GM19463 (cell line): ENCODE measurements around the gene SH3PXD2A.
"Not testable (repeated sequence)": the region's sequence is repeated elsewhere in the genome, so short reads cannot be mapped to it uniquely, and the experiment has no call there.

Experiments used
- ATAC-seq: cut with Tn5 transposase; IDR thresholded peaks from one replicate; pipeline ENCODE4 v1.9.1; 2021; ENCODE audit warnings: mild to moderate bottlenecking, moderate library complexity; ENCODE audit not compliant: unreplicated experiment

The SH3PXD2A gene

DNA sequence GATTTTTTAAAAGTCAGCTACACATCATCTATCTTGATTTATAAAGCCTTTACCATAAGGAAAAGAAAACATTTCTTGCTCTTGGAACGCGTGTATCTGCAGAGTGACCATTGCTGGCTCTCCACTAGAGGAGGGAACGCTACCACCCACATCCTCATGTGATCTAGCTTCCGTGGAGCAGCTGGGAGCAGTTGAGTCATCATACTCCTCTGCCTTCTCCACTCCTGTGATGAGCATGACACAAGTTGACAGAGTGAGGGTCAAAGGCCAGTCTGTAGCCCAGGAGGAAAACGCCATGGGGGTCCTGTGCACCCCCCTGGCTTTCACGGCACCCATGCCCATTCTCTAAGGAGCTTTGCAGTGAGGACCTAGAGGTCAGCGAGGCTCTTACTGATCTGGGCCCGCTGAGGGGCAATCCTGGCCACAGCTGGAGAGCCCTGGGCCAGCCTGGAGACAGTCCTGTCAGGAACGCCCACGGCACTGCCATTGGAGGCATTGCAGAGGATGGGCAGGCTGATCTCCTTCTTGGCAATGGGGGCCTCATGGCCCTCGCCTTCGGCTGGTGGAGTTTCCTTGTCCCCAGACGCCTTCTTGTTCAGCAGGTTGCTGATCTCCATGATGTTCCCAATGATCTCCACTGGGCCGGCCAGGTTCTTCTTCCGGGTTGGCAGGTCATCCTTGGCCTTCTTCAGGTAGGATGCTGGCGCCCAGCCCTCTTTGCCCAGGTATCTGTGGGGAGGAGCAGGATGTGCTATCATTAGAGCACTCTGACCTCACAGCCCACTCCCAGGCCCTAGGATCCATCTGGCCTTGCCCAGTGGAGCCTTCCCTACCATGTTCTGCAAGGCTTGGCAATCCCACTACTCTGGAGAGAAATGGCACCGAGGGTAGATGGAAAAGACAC, 242.7 kb downstream of the SH3PXD2A start:
- ATAC-seq, result no peak

DNA sequence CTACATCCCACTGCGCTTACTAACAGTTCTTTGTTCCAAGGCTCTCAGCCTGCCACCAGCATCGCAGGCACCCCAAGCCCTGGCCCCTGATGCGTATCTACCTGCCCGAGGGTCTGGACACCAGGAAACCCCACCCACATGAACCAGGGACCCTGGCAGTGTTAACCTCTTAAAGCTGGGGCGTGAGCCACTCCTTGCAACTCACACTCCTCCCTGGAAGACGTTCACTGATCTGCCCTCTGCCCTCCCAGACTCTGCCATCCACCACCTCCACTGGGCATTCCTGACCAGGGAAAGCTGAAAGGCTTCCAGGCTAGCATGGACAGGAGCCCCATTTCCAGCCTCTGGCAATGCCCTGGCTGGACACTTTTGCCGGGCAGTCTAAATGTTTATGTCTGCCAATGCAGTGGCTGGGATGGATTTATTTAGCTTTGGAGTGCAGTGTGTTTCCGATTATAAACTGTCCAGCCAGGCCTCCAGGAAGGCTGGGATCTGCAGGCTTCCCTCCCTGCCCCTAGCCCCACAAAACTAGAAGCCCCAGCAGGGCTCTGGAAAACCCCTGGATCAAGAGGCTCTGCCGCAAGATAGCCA, 244.4 kb downstream of the SH3PXD2A start:
- no peak for ATAC-seq

DNA sequence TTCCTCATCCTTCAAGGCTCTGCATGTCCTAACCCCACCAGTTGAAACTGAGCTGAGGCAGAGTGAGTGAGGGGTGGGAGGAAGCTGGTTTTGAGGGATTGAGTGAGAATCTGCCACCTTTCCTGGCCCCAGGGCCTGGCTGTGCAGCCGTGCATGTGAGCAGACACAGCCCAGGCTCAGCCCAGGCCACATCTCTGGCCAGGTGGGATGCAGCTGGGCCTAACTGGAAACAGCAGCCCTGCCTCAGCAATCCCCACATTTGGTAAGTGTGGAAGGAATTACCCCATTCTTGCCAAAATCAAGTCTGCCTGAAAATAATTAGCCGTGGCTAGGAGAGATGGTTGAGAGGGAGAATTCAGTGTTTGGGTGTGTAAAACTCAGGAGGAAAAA, 245.3 kb downstream of the SH3PXD2A start:
- ATAC-seq, result no peak

DNA sequence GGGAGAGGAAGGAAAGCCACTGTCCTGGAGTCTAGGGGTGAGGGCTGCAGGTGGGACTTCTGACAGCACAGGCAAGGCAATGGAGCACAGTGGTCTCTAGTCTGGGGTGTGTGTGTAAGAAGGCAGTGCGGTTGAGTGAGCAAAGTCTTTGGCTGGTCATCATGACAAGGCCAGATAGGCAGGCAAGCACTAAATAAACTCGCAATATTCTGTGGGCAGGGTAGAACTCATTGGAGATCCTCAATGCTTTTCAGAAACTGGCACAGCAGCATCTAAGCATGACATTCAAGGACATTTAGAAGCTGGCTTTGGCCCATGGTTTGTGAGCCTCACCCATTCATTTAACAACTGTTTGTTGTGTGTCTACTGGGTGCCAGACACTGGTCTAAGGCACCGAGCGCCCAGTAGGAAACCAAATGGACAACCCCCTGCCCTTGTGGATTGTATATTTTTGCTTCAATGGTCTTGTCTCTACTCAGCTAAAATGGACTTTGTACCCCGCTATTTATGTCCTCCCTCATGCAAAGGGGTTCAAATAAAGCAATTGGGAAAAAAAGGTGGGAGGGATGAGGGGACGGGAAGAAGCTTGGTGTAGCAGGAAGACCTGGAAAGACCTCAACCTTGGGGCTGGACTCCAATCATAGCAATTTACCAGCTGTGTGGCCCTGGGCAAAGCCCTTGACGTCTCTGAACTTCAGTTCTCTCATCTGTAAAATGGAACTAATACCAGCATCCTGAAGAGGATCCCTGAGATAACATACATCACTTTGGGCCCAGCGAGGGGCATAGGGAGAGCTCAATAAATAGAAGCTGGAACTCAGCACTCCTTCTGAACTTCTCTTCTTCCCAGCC, 245.9 kb downstream of the SH3PXD2A start:
- no peak for ATAC-seq

DNA sequence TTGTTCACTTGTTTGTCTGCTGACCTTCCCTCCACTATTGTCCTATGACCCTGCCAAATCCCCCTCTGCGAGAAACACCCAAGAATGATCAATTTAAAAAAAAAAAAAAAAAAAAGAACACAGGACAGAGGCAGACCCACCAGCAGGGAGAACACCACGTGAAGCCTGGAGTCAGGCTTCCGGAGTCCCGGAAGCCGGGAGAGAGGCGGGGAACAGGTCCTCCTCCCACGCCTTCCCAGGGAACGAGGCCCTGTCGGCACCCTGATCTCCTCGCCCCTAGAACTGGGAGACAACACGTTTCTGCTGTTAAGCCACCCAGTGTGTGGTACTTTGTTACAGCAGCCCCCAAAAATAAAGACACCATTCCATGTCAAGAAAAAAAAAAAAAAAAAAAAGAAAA, 247.3 kb downstream of the SH3PXD2A start:
- ATAC-seq, result not testable (repeated sequence)

DNA sequence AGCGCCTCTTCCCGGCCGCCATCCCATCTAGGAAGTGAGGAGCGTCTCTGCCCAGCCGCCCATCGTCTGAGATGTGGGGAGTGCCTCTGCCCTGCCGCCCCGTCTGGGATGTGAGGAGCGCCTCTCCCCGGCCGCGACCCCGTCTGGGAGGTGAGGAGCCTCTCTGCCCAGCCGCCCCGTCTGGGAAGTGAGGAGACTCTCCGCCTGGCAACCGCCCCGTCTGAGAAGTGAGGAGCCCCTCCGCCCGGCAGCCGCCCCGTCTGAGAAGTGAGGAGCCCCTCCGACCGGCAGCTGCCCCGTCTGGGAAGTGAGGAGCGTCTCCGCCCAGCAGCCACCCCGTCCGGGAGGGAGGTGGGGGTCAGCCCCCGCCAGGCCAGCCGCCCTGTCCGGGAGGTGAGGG, 248.3 kb downstream of the SH3PXD2A start:
- not testable (repeated sequence) for ATAC-seq

DNA sequence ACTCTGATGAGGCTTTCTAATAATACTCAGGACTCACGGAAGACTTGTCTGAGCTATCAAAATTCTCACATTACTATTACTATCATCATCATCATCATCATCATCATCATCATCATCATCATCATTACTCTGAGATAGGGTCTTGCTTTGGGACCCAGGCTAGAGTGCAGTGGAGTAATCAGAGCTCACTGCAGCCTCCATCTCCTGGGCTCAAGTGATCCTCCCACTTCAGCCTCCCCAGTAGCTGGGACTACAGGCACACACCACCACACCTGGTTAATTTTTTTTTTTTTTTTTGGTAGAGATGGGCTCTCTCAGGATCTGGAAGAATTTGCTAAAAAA, 249.3 kb downstream of the SH3PXD2A start:
- not testable (repeated sequence) for ATAC-seq

DNA sequence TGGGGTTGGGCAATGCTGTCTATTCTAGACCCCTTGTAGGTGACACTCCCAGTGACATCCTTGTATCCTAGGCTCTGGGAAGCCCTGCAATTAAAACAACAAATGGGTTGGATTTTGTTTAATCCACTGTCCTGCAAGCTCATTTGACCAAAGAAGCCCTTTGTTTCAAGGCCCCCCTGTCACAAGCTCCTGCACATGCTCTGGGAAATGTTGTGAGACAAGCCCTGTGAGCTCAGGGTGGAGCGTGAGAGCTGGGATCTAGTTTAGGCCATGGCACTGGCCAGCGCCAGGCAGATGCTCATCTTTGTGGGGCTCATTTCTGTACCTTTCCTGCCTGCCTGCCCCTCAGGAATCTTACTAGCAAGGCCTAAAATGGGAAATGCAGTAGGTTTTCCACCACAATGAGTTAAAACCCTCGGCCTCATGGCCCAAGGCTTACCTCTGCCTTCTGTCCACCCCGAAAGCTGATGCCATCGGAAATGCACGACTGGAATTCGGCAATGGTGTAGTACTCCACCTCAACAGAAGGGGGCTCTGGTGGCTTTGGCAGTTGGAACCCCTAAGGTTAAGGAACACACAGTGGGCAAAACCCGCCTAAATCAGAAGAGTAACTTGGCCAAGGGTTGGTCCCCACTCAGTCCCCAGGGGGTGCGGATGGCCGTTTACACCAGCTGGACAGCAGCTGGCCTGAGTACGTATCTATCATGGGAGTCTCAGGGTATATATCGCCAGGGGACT, 249.8 kb downstream of the SH3PXD2A start:
- ATAC-seq, result no peak

DNA sequence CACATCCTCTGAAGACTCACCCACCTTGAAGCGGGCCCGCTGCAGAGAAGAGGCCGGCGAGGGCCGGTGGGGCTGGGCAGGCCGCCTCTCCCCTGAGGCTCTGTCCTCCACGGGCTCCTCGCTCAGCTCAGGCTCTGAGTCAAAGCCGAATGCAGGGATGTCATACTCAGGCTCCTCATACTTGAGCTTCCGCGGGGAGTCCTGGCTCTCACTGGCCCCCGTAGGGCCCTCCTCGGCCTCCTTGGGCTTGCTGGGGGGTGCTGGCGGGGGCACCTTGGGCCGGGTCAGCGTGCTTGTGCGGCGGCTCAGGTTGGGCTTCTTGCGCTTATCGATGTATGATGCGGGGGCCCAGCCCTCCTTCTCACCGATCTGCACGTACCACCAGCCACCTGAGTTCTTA, 252.0 kb downstream of the SH3PXD2A start:
- no peak for ATAC-seq

DNA sequence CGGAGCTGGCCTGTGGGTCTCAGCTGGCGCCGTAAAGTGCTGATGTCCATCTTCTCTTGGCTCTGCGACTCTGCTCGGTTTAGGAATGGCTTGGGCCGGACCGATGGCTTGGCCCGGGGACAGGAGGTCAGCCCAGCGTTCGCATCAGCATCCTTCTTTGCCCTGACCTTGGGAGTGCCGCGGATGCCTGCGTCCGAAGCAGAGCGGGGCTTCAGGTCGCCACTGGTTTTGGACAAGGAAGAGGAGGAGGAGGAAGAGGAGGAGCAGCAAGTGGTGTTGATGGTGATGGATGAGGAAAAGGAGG, 252.6 kb downstream of the SH3PXD2A start:
- ATAC-seq, result no peak

DNA sequence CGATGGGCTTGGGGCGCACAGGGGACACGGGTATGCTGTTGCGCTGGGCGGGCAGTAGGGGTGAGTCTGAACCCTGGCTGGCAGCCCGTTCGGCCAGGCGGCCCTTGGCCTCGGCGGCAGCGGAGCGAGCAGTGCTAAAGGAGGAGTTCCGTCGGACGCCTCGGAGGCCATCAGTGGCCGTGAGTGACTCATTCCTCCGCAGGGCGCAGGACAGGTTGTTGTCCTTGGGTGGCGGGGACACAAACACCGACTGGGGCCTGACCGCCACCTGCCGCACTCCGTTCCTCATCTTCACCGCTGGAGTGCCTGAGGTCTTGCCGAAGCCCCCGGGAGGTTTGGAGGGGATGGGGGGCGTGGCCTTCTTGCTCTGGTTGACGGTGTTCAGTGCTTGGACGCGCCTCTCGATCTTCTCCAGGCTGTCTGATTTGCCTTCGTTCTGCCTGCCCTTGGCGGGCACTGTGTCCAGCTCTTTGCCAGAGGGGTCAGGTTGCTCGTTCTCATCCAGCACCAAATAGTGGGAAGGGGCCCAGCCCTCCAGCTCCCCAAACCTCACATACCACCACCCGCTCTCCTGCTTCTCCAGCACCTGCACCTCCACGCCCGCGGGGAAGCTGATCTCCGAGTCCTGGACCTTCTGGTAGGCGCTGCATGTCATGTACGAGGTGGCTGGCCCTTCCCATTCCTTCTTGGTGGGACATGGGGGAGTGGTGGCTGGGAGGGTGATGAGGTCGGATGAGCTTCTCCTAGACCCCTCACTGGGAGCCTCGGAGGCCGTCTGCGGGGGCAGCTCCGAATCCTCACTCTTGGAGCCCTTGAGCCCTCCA, 253.1 kb downstream of the SH3PXD2A start:
- no peak for ATAC-seq

DNA sequence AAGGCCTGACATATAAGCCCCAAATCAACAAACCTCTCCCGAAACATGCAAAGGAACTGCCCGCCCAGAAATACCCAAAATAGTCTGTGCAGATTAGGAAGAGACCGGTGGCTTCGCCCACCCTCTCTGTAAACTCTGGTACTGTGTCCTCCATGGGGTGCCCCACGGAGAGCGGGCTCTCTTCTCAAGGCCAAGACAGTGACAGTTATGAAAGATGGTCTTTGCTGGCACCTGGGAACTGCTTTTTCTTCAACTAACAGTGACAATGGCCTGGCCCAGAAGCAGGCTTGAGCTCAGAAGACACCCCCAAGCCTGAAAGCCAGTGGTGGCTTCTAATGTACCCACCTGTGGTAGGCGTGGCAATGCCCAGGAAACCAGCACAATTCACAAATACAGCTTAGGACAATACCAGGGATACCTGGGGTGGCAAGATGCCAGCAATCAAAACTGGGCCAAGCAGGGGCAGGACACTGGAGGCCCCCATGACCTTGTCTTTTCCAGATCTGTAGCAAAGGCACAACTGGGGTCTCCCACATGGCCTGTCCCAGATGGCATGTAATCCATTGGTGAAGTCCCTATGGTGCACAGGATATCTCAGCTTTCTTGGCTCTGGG, 254.3 kb downstream of the SH3PXD2A start:
- no peak for ATAC-seq

DNA sequence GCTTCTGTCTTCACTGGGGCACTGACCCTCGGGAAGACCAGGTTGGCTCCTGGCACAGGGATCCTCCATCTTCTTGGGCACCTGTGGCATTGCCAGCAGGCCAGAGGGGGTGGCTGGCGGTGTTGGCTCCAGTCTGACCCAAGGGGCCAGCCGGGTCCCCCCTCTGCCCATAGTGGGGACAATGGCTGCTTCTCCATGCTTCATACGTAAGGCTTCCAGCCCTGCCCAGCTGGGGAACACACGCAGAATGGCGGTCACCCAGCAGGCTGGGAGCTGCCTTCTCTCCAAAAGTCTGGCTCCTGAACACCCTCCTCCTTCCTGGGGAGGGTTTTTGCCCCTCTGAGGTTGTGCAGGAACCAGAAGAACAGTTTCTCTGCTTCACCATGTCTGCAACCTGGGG, 255.1 kb downstream of the SH3PXD2A start:
- no peak for ATAC-seq

DNA sequence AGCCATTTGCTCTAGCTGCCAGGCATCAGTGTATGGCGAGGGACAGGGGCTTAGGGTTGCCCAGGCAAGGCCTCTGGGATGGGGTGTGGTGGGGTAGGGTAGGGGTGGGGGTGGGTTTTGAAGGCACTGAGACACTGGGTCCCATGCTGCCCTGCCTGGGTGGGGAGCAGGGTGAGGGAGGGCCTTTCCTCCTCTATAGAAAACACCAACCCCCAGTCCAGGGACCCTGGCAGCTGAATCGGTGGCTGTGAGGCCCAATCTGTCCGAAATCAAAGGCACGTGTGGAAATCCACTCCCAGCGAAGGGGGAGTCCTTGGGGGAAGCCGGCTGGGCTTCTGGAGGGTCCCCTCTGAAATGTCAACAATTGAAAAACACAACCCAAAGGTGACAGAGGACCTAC, 255.5 kb downstream of the SH3PXD2A start:
- no peak for ATAC-seq

DNA sequence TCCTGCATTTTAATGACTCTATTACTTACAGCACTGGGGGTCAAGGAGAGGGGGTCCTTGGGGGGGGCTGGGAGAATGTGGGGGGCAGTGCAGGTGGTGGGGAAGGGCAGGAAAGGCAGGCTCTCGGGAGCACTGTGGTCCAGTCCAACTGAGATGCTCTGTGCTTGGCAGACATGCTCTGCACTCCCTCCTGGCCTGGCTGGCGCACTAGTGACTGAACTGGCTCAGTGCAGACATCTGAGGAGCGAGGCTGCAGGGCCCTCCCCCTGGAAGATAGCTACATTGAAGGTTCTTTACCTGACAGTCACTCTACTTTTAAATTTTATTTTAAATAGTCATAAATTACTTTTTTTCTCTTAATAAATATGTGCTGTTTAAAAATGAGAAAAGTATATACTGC, 256.2 kb downstream of the SH3PXD2A start:
- no peak for ATAC-seq

DNA sequence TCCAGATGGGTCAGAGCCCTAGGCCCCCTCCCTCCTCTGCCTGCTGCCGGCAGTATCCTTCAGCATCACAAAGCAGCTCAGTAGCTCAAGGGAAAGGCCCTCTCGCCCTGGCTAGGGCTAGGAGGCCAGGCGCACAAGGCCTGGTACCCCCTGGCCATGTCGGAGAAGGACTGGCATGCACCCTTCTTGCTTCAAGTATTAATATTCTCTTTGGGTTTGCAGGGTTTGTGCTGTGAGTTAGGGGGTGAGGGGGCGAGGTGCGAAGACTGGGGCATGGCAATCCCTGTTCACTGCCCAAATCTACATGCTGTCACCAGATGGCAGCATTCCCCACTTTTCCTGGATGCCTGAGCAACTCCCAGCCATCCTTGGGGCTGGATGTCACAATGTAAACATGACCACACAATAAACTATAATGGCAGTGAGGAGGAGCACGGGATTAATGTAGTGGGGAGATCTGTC, 256.7 kb downstream of the SH3PXD2A start:
- no peak for ATAC-seq

DNA sequence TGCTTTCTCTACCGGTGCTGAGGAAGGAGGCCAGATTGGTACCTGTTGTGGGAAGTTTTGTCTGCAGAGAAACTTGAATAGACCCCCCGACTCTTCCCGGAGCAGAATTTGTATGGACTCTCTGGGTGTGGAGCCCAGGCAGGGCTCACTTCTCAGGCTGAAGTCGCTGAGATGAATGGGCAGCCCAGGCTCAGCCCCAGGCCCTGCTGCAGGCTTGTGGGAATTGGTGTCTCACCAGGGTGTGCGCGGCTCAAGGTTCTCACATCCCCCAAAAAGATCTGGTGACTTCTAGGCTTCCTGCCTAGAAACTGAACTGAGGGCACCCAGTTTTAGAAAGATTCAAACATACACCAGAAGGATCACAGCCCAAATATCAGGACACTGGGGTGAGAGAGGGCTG, 258.4 kb downstream of the SH3PXD2A start:
- ATAC-seq, result no peak

DNA sequence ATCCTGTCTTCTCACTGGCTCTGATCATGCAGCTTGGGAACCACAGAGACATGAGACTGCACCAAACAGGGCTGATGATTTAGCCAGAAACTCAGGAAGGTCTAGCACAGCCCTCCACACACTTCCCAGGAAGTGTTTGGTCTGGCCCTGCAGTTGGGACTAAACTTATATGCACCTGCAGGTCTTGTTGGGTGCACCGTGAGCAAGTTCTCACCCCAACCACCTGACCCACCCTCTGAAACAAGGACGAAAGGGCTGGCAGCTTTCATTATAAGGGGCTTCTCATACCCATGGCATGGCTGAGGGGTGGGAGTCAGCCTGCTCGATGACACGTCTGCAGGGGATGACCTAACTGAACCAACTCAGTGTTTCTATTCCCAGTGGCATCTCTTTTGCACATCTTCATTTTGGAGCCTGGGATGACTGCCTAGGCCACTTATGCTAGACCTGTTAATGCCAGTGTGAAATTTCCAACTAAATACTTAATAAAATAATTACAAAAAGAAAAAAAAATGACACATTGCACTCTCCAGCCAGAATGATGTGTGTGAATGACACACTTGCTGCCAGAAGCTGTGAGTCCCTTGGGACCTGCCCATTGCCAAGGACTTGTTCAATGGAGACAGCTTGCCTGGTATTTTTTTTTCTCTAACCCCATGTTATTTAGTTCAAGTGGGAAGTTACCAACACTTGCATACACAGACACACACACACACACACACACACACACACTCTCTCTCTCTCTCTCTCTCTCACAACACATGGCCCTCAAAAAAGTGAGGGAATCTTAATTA, 259.2 kb downstream of the SH3PXD2A start:
- no peak for ATAC-seq

DNA sequence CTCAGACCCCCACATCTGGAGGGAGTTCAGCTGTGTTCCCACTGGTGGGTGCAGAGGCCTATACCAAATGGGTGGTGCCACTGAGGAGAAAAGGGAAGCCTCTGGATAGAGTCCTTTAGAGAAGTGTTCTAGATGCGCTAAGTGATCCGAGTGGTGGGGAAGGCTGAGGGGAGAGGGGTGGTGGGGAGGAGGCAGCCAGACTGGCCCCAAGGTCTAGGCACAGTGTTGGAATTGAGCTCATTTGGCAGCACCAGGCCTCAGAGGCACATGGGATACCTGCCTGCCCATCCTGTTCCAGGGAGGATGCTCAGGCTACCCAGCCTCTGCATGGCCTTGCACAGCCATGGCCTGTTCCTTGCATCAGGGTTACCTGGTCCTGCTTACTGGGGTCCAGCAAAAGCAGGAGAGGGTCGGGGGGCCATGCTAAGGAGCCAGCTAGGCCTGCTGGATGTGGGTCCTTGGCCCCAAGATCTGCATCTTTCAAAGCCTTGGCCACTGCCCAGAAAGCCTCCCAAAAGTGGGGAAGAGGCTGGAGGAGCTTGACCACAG, 262.3 kb downstream of the SH3PXD2A start:
- ATAC-seq, result no peak
